Sigmoid colon (tissue), 7 donors: Measurements from ENCODE around the gene NEB. TPM values are rescaled to one million over a fixed set of nuclear protein-coding genes. Genes with fewer than 3 reads are reported as not detected.

ENCODE experiments used
- DNase-seq: peaks from one replicate; pipeline ENCODE4 v3.0.0-alpha.2; 2019
- H3K27ac ChIP-seq, 4 donors: fragments of 200-600 bp; sonication (generic); one replicate each; pipeline ENCODE4 v1.5.1; 2016 to 2019; ENCODE audit warnings: mild to moderate bottlenecking in 1 of 4
- H3K27me3 ChIP-seq, 3 donors: fragments of 200-600 bp; sonication (generic); one replicate each; pipeline ENCODE4 v1.5.1; 2019; ENCODE audit warnings: mild to moderate bottlenecking in 1 of 3
- H3K36me3 ChIP-seq, 4 donors: fragments of 200-600 bp; sonication (generic); one replicate each; pipeline ENCODE4 v1.5.1; 2016 to 2019
- H3K4me1 ChIP-seq, 4 donors: fragments of 200-600 bp; sonication (generic); one replicate each; pipeline ENCODE4 v1.5.1; 2017 to 2019
- H3K4me3 ChIP-seq, 4 donors: fragments of 200-600 bp; sonication (generic); one replicate each; pipeline ENCODE4 v1.5.1; 2017 to 2019; ENCODE audit warnings: mild to moderate bottlenecking in 2 of 4, moderate library complexity in 1 of 4
- H3K9me3 ChIP-seq, 4 donors: fragments of 200-600 bp in 3 of 4; sonication (generic) in 3 of 4; one replicate each; pipeline versions ENCODE4 v1.5.1 to v1.6.1; 2013 to 2019
- CTCF ChIP-seq, 4 experiments: fragments of 450-650 bp in 3 of 4; fragments of 200-600 bp in 1 of 4; IDR thresholded peaks; one replicate each; pipeline ENCODE4 v1.5.1; 2016 to 2019; ENCODE audit warnings: antibody characterized with exemption in 4 of 4, mild to moderate bottlenecking in 3 of 4, moderate library complexity in 2 of 4
- EP300 ChIP-seq, 4 donors: sonication (generic); formaldehyde crosslinking; IDR thresholded peaks; one replicate each; pipeline ENCODE4 v1.6.1; 2017; ENCODE audit warnings: antibody characterized with exemption in 4 of 4
- POLR2A ChIP-seq, 2 donors: fragments of 450-650 bp; IDR thresholded peaks; one replicate each; pipeline ENCODE4 v1.6.1; 2016; ENCODE audit warnings: antibody characterized with exemption in 2 of 2, mild to moderate bottlenecking in 2 of 2, moderate library complexity in 2 of 2
- POLR2AphosphoS5 ChIP-seq, 4 donors: sonication (generic); formaldehyde crosslinking; IDR thresholded peaks; one replicate each; pipeline ENCODE4 v1.6.1; 2017; ENCODE audit warnings: antibody characterized with exemption in 4 of 4
- WGBS, 2 donors: extraction: QIAGEN DNeasy Blood & Tissue Kit; methylation state at CpG; one replicate each; pipeline ENCODE4 v1.1.7; 2013; 5-methylcytosine and 5-hydroxymethylcytosine counted together
- intact Hi-C: fragments of 100-400 bp; cut with DNase I; formaldehyde crosslinking; loops from one replicate; pipeline ENCODE4 v1.15.1; 2023
- polyA plus RNA-seq, 3 donors: library from polyadenylated mRNA; stranded (reverse); fragments of 200-250 nt; gene quantifications; one replicate each; pipeline ENCODE4 v1.2.3, GENCODE V29; 2013
- total RNA-seq, 4 donors: library from RNA; depleted of rRNA; stranded (reverse); fragments of >200 nt; gene quantifications; one replicate each; pipeline ENCODE4 v1.1.0, GENCODE V29; 2016
- donor health status: healthy with polysubstance abuse.
- donor health status: Bipolar disorder and iron deficiency.
- donor health status: healthy.

The NEB gene
- total and polyA plus RNA-seq, 7 donors = under 0.01 to 1.4 (median 0.60) TPM; not detected in 1

- intact Hi-C loops = no loop called here
- no peak for TF ChIP-seq EP300 (IDR thresholded peaks at IDR 0.05)
- no peak for TF ChIP-seq POLR2A (IDR thresholded peaks at IDR 0.05)
- TF ChIP-seq POLR2AphosphoS5 (IDR thresholded peaks at IDR 0.05) = no peak
- TF ChIP-seq CTCF (IDR thresholded peaks at IDR 0.05) = no peak
- no peaks in the 10 kb centered on the region for H3K36me3 ChIP-seq
- no peak for DNase-seq
- H3K27me3 ChIP-seq = no peaks in the 10 kb centered on the region
- peaks cover 0 to 6% (median 0%) of the 10 kb centered on the region in 4 donors for H3K9me3 ChIP-seq
- 83 to 91% methylated on average over 6 of the region's 6 CpGs for WGBS, 2 donors
- peaks cover 0 to 41% (median 28%) of the 10 kb centered on the region in 4 donors for H3K4me1 ChIP-seq
- no peak overlapping the region for H3K4me3 ChIP-seq
- H3K27ac ChIP-seq = peak overlapping the region in 2 of 4 donors; percentile 29 to 65
These were observed 40.9 kb upstream of the NEB start for GRCh38 chr2:151775057-151775740.

- WGBS, 2 donors = 47 to 78% methylated on average over 3 of the region's 3 CpGs
- H3K27me3 ChIP-seq = no peaks in the 10 kb centered on the region
- H3K4me3 ChIP-seq = no peak overlapping the region
- H3K36me3 ChIP-seq = no peaks in the 10 kb centered on the region
- H3K4me1 ChIP-seq = peaks cover 0 to 41% (median 28%) of the 10 kb centered on the region in 4 donors
- intact Hi-C loops = loop anchor here (5.0 kb wide), 1 partner anchor 53 kb away; the partner anchor contains the start of gene ARL5A
- no peak for DNase-seq
- H3K9me3 ChIP-seq = peaks cover 0 to 6% (median 0%) of the 10 kb centered on the region in 4 donors
- peak overlapping the region in 3 of 4 donors; percentile 29 to 65 (median 41) for H3K27ac ChIP-seq
- peak in 3 of 4 donors; percentile 28 to 55 (median 42) for TF ChIP-seq POLR2AphosphoS5 (IDR thresholded peaks at IDR 0.05)
- TF ChIP-seq POLR2A (IDR thresholded peaks at IDR 0.05) = no peak
- no peak for TF ChIP-seq EP300 (IDR thresholded peaks at IDR 0.05)
These were observed 40.2 kb upstream of the NEB start for GRCh38 chr2:151774506-151774905.

GRCh38 chr2:151771599-151772358, 37.5 kb upstream of the NEB start:
- intact Hi-C loops = loop anchor here (5.0 kb wide), 1 partner anchor 56 kb away; the partner anchor contains the start of gene ARL5A
- Histone ChIP-seq H3K36me3 (no peaks in the 10 kb centered on the region), H3K27me3 (no peaks in the 10 kb centered on the region), H3K4me1 (peaks cover 0 to 41% (median 28%) of the 10 kb centered on the region in 4 donors), H3K27ac (peak overlapping the region; percentile 6 to 70 (median 48)), H3K4me3 (no peak overlapping the region), H3K9me3 (no peaks in the 10 kb centered on the region)
- peak; percentile 73 for DNase-seq
- TF ChIP-seq EP300 (IDR thresholded peaks at IDR 0.05) (peak in 2 of 4 donors; percentile 38 to 42), POLR2AphosphoS5 (IDR thresholded peaks at IDR 0.05) (peak; percentile 7 to 87 (median 74)), POLR2A (IDR thresholded peaks at IDR 0.05) (no peak), CTCF (IDR thresholded peaks at IDR 0.05) (no peak)
- 66 to 90% methylated on average over 10 of the region's 10 CpGs for WGBS, 2 donors

- Histone ChIP-seq H3K4me3 (no peak overlapping the region), H3K27ac (peak overlapping the region; percentile 6 to 70 (median 48)), H3K4me1 (peaks cover 0 to 41% (median 28%) of the 10 kb centered on the region in 4 donors), H3K27me3 (no peaks in the 10 kb centered on the region), H3K9me3 (no peaks in the 10 kb centered on the region), H3K36me3 (no peaks in the 10 kb centered on the region)
- DNase-seq = no peak
- 74 to 85% methylated on average over 2 of the region's 2 CpGs for WGBS, 2 donors
- intact Hi-C loops = loop anchor here (5.0 kb wide), 1 partner anchor 56 kb away; the partner anchor contains the start of gene ARL5A
- TF ChIP-seq EP300 (IDR thresholded peaks at IDR 0.05) (no peak), POLR2AphosphoS5 (IDR thresholded peaks at IDR 0.05) (no peak), CTCF (IDR thresholded peaks at IDR 0.05) (no peak), POLR2A (IDR thresholded peaks at IDR 0.05) (no peak)
These were observed 36.7 kb upstream of the NEB start for GRCh38 chr2:151770995-151771394.

GRCh38 chr2:151769606-151770005, 35.3 kb upstream of the NEB start:
- Histone ChIP-seq H3K4me3 (no peak overlapping the region), H3K9me3 (no peaks in the 10 kb centered on the region), H3K36me3 (no peaks in the 10 kb centered on the region), H3K4me1 (peaks cover 0 to 36% (median 23%) of the 10 kb centered on the region in 4 donors), H3K27me3 (no peaks in the 10 kb centered on the region), H3K27ac (no peak overlapping the region)
- 100% methylated on average over 1 of the region's 1 CpG for WGBS, 2 donors
- TF ChIP-seq POLR2AphosphoS5 (IDR thresholded peaks at IDR 0.05) = no peak
- TF ChIP-seq CTCF (IDR thresholded peaks at IDR 0.05) = no peak
- no peak for TF ChIP-seq POLR2A (IDR thresholded peaks at IDR 0.05)
- TF ChIP-seq EP300 (IDR thresholded peaks at IDR 0.05) = no peak
- no peak for DNase-seq
- intact Hi-C loops = loop anchor here (5.0 kb wide), 1 partner anchor 58 kb away; the partner anchor contains the start of gene ARL5A
